ENCODE data around the gene MIGA1.

The MIGA1 gene

DNA sequence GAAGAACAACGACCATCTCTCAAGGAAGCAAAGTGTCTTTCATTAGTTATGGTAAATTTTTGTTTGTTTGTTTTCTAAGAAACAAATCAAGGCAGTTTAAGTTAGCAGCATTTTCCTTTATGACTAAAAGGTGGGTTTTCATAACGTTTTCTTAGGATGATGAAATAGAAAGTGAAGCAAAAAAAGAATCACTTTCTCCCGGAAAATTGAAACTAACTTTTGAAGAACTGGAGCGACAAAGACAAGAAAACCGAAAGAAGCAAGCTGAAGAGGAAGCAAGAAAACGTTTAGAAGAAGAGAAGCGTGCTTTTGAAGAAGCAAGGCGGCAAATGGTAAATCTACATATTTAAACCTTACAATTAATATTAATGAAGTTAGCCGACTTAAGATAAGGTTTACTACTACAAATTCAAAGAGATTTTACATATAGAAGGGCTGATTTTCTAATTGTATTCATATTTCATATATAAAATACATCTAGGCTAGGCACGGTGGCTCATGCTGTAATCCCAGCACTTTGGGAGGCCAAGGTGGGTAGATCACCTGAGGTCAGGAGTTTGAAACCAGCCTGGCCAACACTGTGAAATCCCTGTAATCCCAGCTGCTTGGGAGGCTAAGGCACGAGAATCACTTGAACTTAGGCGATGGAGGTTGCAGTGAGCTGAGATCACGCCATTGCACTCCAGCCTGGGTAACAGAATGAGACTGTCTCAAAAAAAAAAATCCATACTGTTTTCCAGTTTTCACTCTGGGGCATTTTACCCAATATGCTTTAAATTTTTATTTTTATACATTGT lies 147.3 kb downstream of the MIGA1 start:
- DNase-seq: no peak

- no peak for DNase-seq
Observed at GRCh38 chr1:77927414-77927813, 148.0 kb downstream of the MIGA1 start.

Data from NCI-H774 (cell line).